ENCODE measurements around the gene LHFPL3. TPM values are rescaled to one million over a fixed set of nuclear protein-coding genes. Genes with fewer than 3 reads are reported as not detected.

The LHFPL3 gene
- total and polyA plus RNA-seq, 9 donors, result 0.04 to 0.53 (median 0.27) TPM; not detected in 4

DNA sequence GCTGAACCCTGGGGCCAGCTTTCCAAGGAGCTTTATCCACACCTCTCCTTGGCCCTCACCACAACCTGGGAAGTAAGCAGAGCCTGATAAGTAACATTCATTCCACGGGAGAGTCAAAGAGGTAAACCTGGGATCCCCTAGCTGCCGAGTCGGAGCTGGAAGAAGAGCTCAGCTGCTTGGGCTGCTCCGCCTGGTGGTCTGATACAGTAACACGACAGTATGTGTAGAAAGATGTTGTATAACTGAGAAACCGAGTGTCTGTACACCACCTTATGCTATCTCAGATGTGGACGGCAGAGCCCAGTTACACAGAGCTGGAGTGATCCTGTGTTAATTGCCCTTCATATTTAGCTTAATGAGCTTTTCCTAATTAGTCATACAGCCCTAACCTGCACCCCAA is 534.3 kb downstream of the LHFPL3 start:
- Histone ChIP-seq H3K27ac (no peak overlapping the region), H3K4me1 (ENCODE audit: insufficient read depth) (no peaks in the 10 kb centered on the region), H3K4me3 (no peak overlapping the region), H3K9me3 (no peaks in the 10 kb centered on the region), H3K27me3 (no peaks in the 10 kb centered on the region), H3K36me3 (no peaks in the 10 kb centered on the region)
- no peak for TF ChIP-seq CTCF (IDR thresholded peaks at IDR 0.05)
- no peak for TF ChIP-seq POLR2A (IDR thresholded peaks at IDR 0.05)
- no peak for TF ChIP-seq EP300 (IDR thresholded peaks at IDR 0.05)
- 59 to 62% (median 61%) methylated on average over 7 of the region's 7 CpGs for WGBS, 3 donors
- no peak for DNase-seq
- intact Hi-C loops (cut with DNase I), result no loop called here

DNA sequence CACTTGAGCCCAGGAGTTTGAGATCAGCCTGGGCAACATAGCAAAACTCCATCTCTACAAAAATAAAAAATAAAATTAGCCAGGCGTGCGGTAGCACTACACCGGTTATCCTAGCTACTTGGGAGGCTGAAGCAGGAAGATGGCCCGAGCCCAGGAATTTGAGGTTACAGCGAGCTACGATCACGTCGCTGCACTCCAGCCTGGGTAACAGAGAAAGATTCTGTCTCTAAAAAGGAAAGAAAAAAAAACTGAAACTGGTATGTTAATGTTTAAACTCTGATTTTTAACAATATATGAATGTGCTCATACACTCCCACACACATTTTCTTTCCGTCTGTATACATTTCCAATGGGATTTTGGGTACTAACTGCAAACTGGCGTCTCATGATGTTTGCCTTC is 545.0 kb downstream of the LHFPL3 start:
- Histone ChIP-seq H3K27ac (no peak overlapping the region), H3K36me3 (no peaks in the 10 kb centered on the region), H3K4me1 (ENCODE audit: insufficient read depth) (no peaks in the 10 kb centered on the region), H3K9me3 (no peaks in the 10 kb centered on the region), H3K27me3 (no peaks in the 10 kb centered on the region), H3K4me3 (no peak overlapping the region)
- 24 to 30% (median 25%) methylated on average over 10 of the region's 10 CpGs for WGBS, 3 donors
- DNase-seq, result no peak
- intact Hi-C loops (cut with DNase I), result no loop called here
- TF ChIP-seq CTCF (IDR thresholded peaks at IDR 0.05) (no peak), POLR2A (IDR thresholded peaks at IDR 0.05) (no peak), EP300 (IDR thresholded peaks at IDR 0.05) (no peak)

DNA sequence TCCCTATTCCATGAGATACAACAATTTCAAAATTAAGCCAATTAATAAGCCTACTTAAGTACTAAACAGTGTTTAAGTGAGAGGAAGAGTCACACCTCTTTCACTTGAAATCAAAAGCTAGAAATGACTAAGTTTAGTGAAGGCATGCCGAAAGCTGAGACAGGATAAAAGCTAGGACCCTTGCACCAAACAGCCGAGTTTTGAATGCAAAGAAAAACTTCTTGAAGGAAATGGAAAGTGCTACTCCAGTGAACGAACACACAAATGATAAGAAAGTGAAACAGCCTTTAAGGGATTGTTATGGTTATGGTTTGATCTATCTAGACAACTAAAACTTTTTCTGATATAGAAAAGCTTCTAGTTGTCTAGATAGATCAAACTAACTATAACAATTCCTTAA is 550.2 kb downstream of the LHFPL3 start:
- intact Hi-C loops (cut with DNase I), result no loop called here
- no peaks in the 10 kb centered on the region for H3K36me3 ChIP-seq

GRCh38 chr7:104883248-104883717 is 554.9 kb downstream of the LHFPL3 start:
- Histone ChIP-seq H3K36me3 (no peaks in the 10 kb centered on the region), H3K27me3 (no peaks in the 10 kb centered on the region), H3K9me3 (no peaks in the 10 kb centered on the region), H3K27ac (no peak overlapping the region), H3K4me3 (no peak overlapping the region), H3K4me1 (ENCODE audit: insufficient read depth) (peaks cover 2% of the 10 kb centered on the region)
- no peak for TF ChIP-seq POLR2A (IDR thresholded peaks at IDR 0.05)
- TF ChIP-seq CTCF (IDR thresholded peaks at IDR 0.05), result no peak
- no peak for TF ChIP-seq EP300 (IDR thresholded peaks at IDR 0.05)
- no peak for DNase-seq
- WGBS, 3 donors, result 18 to 26% (median 24%) methylated on average over 6 of the region's 6 CpGs
- intact Hi-C loops (cut with DNase I), result no loop called here

More for the DNA sequence above, 550.2 kb downstream of the LHFPL3 start:
- no peak for TF ChIP-seq CTCF (IDR thresholded peaks at IDR 0.05)
- no peak for TF ChIP-seq EP300 (IDR thresholded peaks at IDR 0.05)
- no peak for TF ChIP-seq POLR2A (IDR thresholded peaks at IDR 0.05)
- WGBS, 3 donors, result 72 to 79% (median 77%) methylated on average over 3 of the region's 3 CpGs
- DNase-seq, result no peak
- H3K27ac ChIP-seq, result no peak overlapping the region
- H3K4me1 ChIP-seq (ENCODE audit: insufficient read depth), result no peaks in the 10 kb centered on the region
- H3K27me3 ChIP-seq, result no peaks in the 10 kb centered on the region
- no peaks in the 10 kb centered on the region for H3K9me3 ChIP-seq
- no peak overlapping the region for H3K4me3 ChIP-seq
